Neural progenitor cell (in vitro differentiated cells): ENCODE results near the gene BCAN.

ENCODE experiments used
- CTCF ChIP-seq: fragments of 200-600 bp; sonication (generic); IDR thresholded peaks from 2 replicates; pipeline ENCODE4 v1.5.1; 2017; ENCODE audit warnings: antibody characterized with exemption, mild to moderate bottlenecking
- EZH2 ChIP-seq: fragments of 200-600 bp; sonication (generic); IDR thresholded peaks from 2 replicates; pipeline ENCODE4 v1.6.1; 2017; ENCODE audit warnings: antibody characterized with exemption, mild to moderate bottlenecking, moderate library complexity

- no peak for TF ChIP-seq CTCF
- TF ChIP-seq EZH2: no peak
These were observed 65.7 kb downstream of the BCAN start for GRCh38 chr1:156707417-156708217.
